HEK293 (cell line): ENCODE data around the gene KLC4.

Experiments
- IKZF3 ChIP-seq: fragments of 450-650 bp; IDR thresholded peaks from 2 replicates; pipeline ENCODE4 v1.5.0; 2018; ENCODE audit warnings: missing biosample characterization, mild to moderate bottlenecking, missing genetic modification characterization, moderate library complexity
- TCF7L2 ChIP-seq: IDR thresholded peaks from 2 replicates; pipeline ENCODE4 v1.6.1; 2011; ENCODE audit warnings: low read depth, mild to moderate bottlenecking, inconsistent platforms, low read length, moderate library complexity, borderline replicate concordance
- ZNF121 ChIP-seq: fragments of 450-650 bp; formaldehyde crosslinking; IDR thresholded peaks from 2 replicates; pipeline ENCODE4 v1.5.1; 2016; ENCODE audit warnings: missing biosample characterization, missing genetic modification characterization
- ZNF169 ChIP-seq: fragments of 450-650 bp; formaldehyde crosslinking; IDR thresholded peaks from 2 replicates; pipeline ENCODE4 v1.5.1; 2016; ENCODE audit warnings: missing biosample characterization, missing genetic modification characterization
- ZNF175 ChIP-seq: fragments of 450-650 bp; formaldehyde crosslinking; IDR thresholded peaks from 2 replicates; pipeline ENCODE4 v1.5.1; 2016; ENCODE audit warnings: missing biosample characterization, missing genetic modification characterization
- ZNF223 ChIP-seq: fragments of 450-650 bp; formaldehyde crosslinking; IDR thresholded peaks from 2 replicates; pipeline ENCODE4 v1.5.1; 2016; ENCODE audit warnings: missing biosample characterization, missing genetic modification characterization
- ZNF362 ChIP-seq: fragments of 450-650 bp; formaldehyde crosslinking; IDR thresholded peaks from 2 replicates; pipeline ENCODE4 v1.5.1; 2016; ENCODE audit warnings: missing biosample characterization, missing genetic modification characterization
- ZNF433 ChIP-seq: fragments of 450-650 bp; formaldehyde crosslinking; IDR thresholded peaks from 2 replicates; pipeline ENCODE4 v1.5.1; 2016; ENCODE audit warnings: missing biosample characterization, missing genetic modification characterization, low read depth
- ZNF585B ChIP-seq: fragments of 450-650 bp; formaldehyde crosslinking; IDR thresholded peaks from 2 replicates; pipeline ENCODE4 v1.5.1; 2016; ENCODE audit warnings: missing biosample characterization, missing genetic modification characterization
- ZNF664 ChIP-seq: fragments of 450-650 bp; formaldehyde crosslinking; IDR thresholded peaks from 2 replicates; pipeline ENCODE4 v1.5.1; 2016; ENCODE audit warnings: missing biosample characterization, missing genetic modification characterization
- ZNF776 ChIP-seq: fragments of 450-650 bp; formaldehyde crosslinking; IDR thresholded peaks from 2 replicates; pipeline ENCODE4 v1.5.0; 2017; ENCODE audit warnings: missing biosample characterization, missing genetic modification characterization, borderline replicate concordance
- ZSCAN30 ChIP-seq: fragments of 450-650 bp; IDR thresholded peaks from 2 replicates; pipeline ENCODE4 v1.5.1; 2018; ENCODE audit warnings: missing biosample characterization, mild to moderate bottlenecking, missing genetic modification characterization, moderate library complexity
- TF ChIP-seq, protein P1 (sequence below): fragments of 450-650 bp; formaldehyde crosslinking; IDR thresholded peaks from 2 replicates; pipeline ENCODE4 v1.5.1; 2016; ENCODE audit warnings: missing biosample characterization, missing genetic modification characterization

- no peak for TF ChIP-seq ZNF121 (tag by site-specific recombination)
- no peak for TF ChIP-seq ZNF175 (tag by site-specific recombination)
- TF ChIP-seq, protein P1, sequence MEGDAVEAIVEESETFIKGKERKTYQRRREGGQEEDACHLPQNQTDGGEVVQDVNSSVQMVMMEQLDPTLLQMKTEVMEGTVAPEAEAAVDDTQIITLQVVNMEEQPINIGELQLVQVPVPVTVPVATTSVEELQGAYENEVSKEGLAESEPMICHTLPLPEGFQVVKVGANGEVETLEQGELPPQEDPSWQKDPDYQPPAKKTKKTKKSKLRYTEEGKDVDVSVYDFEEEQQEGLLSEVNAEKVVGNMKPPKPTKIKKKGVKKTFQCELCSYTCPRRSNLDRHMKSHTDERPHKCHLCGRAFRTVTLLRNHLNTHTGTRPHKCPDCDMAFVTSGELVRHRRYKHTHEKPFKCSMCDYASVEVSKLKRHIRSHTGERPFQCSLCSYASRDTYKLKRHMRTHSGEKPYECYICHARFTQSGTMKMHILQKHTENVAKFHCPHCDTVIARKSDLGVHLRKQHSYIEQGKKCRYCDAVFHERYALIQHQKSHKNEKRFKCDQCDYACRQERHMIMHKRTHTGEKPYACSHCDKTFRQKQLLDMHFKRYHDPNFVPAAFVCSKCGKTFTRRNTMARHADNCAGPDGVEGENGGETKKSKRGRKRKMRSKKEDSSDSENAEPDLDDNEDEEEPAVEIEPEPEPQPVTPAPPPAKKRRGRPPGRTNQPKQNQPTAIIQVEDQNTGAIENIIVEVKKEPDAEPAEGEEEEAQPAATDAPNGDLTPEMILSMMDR = no peak
- TF ChIP-seq IKZF3 (tag by site-specific recombination) = no peak
- TF ChIP-seq ZNF433 = no peak
- no peak for TF ChIP-seq ZNF776
- TF ChIP-seq TCF7L2 = no peak
- no peak for TF ChIP-seq ZSCAN30
- TF ChIP-seq ZNF362 (tag by site-specific recombination) = no peak
- TF ChIP-seq ZNF223 = no peak
- TF ChIP-seq ZNF585B (tag by site-specific recombination) = no peak
- no peak for TF ChIP-seq ZNF169 (tag by site-specific recombination)
- no peak for TF ChIP-seq ZNF664 (tag by site-specific recombination)
Observed at GRCh38 chr6:43011207-43011606, 48.2 kb upstream of the KLC4 start.
